ENCODE results near the gene DDR1.
"Not testable (repeated sequence)": the region's sequence is repeated elsewhere in the genome, so short reads cannot be mapped to it uniquely, and the experiment has no call there.

The DDR1 gene

DNA sequence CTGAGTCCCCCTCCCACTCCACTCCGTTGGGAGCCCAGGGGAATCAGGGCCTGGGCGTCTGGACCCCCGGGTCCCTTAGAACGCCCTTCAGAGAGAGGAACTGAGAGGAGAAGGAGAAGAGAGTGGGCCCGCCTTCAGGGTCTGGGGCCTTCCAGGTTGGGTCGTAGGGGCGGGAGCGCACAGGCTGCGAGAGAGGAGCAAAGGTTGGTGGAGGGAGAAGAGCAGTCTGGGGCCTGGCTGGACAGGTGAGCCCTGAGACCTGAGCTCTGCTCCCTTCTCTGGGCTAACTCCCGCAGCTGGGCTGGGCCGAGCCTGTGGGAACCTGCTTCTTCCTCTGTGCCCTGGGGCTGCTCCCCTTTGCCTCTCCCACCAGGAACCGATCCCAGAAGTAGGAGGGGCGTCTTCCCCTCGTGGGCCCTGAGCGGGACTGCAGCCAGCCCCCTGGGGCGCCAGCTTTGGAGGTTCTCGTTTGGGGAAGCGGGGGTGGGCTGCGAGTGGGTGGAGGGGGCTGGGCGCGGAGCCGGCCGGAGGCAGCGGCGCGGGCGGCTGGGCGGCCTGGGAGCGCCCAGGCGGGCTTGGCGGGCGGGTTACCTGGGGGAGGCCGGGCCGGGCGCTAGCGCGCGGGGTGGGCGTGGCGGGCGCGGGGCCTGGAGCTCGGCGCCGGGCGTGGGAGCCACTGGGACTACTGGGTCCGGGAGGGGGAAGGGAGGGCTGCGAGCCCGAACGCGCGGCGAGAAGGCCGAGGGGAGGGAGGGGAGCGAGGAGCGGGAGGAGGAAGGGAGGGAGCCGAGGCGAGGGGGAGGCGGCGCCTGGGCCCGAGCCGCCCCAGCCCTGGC is at the start of gene DDR1:
Gene DDR1, plus strand, starts transcription at position 835 of the 836 bp plus-strand sequence. CDS start 4,211 bp downstream, outside the sequence.
- DNase-seq: peak; percentile 89

DNA sequence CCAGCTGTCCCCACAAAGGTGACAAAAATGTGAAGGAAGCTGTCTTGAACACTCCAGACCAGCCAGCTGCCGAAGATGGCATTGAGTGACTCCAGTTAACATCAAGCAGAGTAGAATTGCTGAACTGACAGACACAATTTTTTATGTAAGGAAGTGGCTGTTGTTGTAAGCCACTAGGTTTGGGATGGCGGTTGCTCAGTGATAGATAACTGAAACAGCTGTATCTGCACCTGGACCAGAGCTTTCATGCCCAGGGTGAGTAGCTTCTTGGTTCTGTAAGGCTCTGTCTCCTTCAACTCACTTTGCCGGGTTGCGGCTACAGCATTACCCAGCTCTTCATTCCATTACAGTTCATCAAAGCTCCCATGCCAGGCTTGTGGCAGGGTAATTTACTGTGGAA is 49.7 kb upstream of the DDR1 start:
- DNase-seq: no peak

DNA sequence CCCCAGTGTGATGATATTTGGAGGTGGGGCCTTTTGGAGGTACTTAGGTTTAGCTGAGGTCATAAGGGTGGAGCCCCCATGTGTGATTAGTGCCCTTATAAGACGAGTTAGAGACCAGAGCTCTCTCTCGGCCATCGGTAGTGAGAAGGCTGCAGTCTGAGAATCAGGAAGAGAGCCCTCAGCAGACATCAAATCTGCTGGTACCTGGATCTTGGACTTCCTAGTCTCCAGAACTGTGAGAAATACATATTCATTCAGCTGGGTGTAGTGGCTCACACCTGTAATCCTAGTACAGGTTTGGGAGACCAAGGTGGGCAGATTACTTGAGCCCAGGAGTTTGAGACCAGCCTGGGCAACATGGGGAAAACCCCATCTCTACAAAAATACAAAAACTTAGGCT is 48.7 kb upstream of the DDR1 start:
- no peak for DNase-seq

DNA sequence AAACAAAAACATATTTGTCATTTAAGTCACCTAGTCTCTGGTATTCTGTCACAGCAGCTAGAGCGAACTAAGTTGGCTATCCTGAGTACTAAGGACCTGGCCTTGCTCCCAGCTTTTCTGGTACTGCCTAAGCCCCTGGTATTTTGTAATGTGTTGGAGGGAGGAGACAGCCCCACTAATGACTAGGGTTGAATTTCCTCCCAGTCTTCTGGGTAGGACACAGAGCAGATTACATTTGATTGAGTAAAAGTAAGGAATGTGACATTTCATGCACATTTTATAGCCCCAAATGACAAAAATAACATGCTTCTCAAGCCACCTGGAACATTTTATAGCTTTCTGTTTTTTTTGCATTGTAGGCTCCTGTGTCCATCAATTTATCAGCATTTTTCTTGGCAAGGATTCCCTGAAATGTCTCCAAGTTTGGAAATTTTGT is 47.9 kb upstream of the DDR1 start:
- DNase-seq: no peak

DNA sequence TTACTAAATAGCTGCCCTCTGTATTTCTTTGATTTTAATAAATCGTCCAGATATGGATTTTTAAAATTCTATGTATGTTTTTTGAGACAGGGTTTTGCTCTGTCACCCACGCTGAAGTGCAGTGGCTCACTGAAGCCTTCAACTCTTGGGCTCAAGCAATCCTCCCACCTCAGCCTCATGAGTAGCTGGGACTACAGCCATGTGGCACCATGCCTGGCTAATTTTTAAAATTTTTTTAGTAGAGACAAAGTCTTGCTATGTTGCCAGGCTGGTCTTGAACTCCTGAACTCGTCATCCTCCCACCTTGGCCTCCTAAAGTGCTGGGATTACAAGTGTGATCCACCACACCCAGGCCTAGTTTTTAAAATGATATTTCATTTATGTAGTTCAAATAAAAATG is 47.4 kb upstream of the DDR1 start:
- no peak for DNase-seq

DNA sequence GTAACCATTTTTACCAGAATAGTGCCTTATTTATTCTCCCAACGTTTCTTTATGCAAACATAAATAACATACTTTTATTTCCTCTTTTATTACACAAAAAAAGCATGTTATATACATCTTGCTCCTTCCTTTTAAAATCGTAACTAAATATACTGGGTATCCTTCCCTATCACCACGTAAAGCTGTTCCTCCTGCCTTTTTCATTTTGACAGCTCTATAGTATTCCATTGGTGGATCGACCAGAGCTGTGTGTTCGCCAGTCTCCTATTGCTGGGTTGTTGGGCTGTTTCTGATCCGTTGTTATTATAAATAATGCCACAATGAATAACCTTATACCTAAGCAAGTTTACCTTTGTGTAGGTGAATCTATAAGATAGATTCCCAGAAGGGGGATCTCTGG is 46.9 kb upstream of the DDR1 start:
- no peak for DNase-seq

DNA sequence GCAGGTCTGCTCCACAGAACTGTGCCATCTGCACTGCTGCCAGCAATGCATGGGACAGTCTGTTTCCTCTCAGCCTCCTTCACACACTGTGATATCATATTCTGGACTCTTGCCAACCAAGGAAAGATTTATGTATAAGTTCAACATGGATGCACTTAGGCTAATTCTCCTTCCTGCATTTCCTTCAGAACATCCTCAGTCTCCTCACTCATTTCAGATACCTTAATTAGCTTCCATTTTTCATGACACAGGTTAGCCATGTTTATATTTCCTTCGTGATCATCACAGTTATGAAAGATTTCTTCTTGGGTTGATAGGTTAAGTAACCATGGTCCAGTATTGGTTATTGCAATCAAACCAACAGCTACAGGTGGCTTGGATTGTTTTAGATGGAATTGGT is 46.4 kb upstream of the DDR1 start:
- no peak for DNase-seq

DNA sequence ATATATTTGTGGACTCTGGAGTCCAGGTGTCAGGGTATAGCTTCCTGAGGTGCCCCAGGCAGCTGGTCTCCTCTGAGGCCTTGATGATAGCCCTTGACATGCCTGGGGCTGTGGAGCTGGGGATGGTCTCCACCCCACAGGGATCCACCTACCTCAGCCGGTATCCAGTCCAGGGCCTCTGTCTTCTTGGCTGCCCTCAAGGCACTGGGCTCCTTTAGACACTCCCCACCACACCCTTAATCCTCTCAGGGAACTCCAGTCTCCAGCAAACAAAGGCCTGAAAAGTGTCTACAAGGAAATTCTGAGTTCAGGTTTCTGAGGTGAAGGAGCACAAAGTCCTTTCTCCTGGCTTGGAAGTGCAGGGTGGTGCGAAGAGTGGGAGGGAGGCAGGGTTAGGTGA is 44.6 kb upstream of the DDR1 start:
- DNase-seq: no peak

DNA sequence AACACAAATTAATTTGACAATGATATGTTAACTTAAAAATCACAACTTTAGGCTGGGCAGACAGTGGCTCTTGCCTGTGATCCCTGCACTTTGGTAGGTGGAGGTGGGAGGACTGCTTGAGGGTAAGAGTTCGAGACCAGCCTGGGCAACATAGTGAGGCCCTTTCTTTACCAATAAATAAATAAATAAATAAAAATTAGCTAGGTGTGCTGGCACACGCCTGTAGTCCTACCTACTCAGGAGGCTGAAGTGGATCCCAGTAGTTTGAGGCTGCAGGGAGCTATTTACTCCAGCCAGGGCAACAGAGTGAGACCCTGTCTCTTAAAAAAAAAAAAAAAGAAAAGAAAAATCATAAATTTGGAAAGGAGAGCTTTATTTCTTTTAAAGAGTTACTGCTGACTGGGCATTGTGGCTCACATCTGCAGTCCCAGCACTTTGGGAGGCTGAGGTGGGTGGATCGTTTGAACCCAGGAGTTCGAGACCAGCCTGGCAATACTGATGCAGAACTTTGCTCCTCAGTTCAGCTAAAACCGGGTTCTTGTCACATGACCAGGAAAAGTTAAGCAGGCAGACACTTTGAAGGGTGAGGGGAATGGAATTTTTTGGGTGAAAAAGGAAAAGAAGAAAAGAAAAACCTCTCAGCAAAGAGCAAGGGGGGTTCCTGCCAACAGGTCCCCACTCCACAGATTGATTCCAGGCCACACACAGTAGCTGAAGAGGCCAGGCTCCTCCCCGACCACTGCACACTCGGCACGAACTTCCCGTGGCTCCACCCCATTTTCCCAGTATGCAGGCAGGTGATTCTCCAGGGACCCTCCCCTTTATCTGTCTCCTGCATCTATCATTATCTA is 44.0 kb upstream of the DDR1 start:
- no peak for DNase-seq

DNA sequence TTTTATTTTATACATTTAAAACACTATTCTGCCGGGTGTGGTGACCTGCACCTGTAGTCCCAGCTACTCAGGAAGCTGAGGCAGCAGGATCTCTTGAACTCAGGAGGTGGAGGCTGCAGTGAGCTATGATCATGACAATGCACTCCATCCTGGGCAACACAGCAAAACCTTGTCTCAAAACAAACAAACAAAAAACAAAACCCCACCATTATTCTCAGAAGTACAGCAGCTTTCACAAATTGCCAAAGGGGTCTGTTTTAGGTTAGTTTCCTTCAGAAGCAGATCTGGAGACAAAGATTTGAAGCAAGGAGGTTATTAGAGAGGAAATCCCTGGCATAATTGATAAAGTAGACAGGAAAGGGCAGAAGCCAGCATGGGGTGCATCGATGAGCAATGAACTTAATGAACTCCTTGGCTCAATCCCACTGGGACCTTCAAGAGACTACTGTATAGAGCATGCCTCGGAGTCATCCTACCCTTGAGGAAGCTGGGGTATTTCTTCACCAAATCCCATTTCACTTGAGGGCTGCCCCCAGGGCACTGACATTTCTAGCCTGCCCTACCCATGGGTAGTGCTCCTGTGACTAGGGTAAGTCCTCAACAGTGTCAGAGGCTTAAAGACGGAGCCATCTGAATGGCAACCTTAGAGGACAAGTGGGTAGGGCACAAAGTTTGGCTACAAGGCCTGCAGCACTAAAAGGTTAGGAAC is 43.2 kb upstream of the DDR1 start:
- DNase-seq: no peak

DNA sequence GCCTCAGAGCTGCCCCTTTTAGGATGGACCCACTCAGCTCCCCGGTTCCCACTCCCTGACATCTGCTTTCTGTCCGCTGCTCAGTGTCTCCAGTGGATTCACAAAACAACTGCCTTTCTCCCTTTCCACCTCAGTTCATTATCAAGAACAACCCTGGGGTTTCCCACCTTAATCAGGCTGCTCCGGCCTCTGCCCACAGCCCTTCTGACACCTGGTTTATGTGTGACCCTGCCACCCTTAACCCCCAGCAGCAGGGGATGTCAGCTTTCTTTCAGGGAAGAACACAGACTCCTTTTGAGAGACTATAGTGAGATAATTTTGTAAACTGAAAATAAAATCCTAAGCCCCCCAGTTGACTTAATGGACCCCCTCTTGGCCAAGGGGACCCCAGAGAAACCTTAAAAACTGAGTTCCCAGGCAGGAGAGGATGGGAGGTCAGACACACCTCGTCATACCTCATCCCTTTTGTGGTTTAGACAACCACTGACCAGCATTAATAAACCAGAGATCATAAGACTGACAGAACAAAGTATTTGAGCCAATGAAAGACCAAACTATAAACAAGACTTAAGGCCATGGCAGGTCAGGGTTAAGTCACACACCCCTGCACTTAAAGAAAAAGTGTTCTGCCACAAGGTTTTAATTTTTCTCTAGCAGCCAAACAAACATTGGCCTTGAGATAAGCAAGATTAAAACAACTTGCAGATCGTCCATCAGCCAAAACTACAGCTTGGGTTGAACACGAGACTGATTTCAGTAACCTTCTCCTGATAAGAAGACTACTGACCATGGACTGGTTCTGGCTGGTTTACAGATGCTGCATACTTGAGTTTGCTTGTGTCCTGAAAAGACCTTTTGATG is 42.4 kb upstream of the DDR1 start:
- no peak for DNase-seq

DNA sequence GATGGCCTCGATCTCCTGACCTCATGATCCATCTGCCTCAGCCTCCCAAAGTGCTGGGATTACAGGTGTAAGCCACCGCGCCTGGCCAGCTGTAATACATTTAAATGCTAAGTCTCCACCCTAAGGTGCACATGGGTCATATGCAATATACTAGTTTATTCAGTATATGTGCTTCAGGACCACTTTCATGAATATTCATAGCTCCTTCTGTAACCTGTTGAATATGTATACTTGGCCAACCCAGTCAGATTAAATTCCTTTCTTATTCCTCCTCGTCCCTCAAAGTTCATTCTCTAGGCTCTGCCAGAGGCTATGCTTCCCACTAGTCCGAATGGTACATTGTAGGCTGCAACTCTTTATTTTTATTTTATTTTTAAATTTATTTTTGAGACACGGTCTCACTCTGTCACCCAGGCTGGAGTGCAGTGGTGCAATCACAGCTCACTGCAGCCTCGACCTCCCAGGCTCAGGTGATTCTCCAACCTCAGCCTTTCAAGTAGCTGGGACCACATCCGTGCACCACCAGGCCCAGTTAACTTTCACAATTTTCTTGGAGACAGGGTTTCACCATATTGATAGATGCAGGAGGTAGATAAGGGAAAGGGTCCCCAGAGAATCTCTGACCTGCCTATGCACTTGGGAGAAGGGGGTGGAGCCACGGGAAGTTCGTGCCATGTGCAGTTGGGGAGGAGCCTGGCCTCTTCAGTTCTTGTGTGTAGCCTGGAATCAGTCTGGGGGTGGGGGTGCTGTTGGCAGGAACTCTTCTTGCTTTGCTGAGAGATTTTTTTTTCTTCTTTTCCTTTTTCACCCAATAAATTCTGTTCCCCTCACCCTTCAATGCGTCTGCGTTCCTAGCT is 41.3 kb upstream of the DDR1 start:
- no peak for DNase-seq

DNA sequence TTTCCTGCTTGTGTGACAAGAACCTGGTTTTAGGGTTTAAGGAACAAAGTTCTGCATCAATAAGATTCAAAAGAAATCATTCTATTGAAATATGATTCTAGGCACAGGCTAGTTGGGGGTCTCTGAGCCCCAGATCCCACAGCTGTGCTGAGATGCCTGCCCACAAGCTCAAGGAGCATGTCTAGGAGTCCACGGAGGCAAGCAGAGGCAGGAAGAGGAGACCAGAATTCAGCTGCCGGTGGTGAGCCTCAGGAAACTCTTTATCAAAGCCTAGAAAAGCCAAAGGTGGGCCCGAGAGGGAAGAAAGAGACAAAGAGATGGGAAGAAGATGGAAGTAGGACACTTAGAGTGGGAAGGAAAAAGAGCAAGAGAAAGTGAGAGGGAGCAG is 40.7 kb upstream of the DDR1 start:
- DNase-seq: no peak

DNA sequence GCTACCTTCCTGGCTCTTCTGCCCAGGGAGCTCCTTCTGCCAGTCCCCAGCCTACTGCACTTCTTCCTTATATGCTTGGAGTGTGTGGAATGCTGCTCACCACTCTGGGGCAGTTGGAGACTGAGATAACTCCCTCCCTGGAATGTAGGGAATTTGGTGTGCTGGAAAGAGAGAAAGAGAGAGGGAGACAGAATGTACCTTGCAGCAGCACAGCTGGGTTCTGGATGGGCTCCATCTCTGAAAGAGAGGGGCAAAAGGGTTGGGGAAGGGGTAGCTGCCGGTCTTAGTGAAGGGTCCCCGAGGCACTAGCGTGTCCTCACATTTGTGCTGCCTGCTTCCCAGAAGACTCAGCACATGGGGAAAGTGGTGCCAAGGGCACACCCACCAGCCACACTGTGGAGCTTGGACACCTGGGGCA is 40.2 kb upstream of the DDR1 start:
- no peak for DNase-seq

DNA sequence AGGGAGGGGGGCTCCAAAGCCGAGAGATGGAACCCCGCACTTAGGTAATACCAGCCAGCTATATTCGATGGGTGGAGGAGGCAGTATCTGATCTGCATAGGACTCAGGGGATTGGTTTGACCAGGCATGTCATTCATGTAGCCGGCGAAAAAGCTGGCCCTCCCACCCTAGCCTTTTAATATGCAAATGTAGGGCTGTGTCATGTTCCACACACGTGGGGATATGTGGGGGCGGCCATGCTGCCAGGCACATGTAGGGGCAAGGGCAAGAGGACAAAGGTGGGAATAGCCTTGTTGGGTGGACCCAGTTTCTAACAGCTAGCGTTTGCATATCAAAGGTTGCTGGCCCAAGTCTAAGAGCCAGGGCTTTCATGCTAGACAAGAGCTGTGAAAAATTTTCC is 39.1 kb upstream of the DDR1 start:
- DNase-seq: no peak

DNA sequence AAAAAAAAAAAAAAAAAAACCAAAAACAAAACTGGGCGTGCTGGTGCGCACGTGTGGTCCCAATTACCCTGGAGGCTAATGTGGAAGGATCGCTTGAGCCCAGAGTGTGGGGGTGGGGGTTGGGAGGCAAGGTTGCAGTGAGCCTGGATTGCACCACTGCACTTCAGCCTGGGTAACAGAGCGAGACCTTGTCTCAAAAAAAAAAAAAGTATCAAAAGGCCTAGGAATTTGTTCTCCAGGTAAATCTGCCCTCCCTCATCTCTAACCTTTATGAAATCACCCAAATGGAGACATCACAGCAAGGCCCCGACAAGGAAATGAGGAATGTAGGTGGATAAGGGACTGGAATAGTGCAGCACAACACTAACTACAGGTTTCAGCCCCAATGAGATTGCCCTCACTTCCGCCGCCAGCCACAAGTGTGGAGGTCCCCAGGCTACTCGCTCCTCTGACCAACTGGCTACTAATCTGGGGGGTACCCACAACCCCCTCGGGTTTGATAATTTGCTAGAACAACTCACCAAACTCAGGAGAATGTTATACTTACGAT is 36.8 kb upstream of the DDR1 start:
- DNase-seq: no peak

DNA sequence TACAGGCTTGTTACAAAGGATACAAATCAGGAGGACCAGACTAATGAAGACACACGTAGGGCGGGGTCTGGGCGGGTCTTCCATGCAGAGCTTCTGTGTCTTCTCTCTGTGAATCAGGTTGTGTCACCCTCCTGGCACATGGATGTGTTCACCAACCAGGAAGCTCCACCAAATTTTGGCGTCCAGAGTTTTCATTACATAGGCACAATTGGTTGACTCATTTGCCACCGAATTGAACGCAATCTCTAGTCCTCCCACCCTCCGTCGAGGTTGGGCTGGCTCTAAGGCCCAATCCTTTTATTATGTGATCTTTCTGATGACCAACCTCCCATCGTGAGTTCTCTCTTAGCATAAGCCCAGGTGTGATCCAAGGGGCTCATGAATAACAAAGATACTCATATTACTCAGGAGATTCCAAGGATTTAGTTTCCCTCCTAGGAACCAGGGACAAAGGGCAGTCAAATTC is 36.3 kb upstream of the DDR1 start:
- no peak for DNase-seq

DNA sequence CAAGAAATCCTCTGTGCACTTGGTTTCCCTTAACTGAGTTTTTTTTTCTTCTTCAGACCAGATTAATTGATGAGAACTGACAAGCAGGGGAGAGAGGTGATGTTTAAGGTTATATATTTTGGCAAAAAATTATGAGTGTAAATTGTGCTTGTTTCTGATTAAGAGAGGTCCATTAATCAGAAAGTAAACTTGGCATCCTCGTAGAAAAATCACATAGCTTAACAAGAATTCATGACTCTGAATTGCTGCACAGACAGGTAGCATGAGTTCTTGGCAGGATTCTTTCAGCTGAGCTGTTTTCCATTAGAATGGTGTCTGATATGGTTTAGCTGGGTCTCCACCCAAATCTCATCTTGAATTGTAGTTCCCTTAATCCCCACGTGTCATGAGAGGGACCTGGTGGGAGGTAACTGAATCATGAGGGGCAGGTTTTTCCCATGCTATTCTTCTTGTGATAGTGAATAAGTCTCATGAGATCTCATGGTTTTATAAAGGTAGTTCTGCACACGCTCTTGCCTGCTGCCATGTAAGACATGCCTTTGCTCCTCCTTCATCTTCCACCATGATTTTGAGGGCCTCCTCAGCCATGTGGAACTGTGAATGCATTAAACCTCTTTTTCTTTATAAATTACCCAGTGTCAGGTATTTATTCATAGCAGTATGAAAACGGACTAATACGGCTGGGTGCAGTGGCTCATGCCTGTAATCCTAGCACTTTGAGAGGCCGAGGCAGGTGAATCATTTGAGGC is 34.2 kb upstream of the DDR1 start:
- DNase-seq: no peak

DNA sequence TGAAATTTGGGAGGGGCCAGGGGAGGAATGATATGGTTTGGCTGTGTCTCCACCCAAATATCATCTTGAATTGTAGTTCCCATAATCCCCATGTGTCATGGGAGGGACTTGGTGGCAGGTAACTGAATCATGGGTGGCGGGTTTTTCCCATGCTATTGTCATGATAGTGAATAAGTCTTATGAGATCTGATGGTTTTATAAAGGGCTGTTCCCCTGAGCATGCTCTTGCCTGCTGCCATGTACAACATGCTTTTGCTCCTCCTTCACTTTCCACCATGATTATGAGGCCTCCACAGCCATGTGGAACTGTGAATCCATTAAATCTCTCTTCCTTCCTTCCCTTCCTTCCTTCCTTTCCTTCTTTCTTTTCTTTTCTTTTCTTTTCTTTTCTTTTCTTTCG is 31.9 kb upstream of the DDR1 start:
- DNase-seq: not testable (repeated sequence)
